ENCODE data around the gene SHC2.

SHC2 gene

DNA sequence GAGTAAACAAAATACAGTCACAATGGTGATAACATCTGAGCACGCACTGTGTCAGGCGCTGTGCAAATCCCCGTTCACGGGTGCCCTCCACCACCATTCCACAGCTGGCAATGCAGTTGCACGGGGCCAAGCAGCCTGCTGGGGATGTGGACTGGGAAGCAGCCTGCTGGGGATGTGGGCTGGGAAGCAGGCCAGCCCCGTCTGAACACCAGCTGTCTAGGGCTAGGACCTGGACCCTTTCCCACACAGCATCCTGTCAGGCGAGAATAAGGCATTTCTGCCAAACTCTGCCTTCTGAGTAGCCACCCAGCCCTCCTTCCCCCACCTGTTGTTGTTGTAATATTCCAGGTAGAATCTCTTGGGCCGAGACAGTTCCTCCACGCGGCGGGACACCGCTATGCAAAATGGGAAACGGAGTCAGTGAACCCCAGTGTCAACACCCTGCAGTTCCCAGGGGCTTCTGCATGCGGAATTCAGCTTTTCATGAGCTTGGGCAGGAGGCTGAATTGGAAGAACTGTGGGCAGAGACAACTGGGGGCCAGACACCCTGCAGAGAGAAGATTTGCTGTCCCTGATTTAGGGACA, 88.4 kb downstream of the SHC2 start:
- no peak for DNase-seq (ENCODE audit: low spot score)
- in situ Hi-C loops (cut with MboI; ENCODE audit: low sequenced_read_pairs, unreplicated experiment), result no loop called here
- TF ChIP-seq, protein P1, sequence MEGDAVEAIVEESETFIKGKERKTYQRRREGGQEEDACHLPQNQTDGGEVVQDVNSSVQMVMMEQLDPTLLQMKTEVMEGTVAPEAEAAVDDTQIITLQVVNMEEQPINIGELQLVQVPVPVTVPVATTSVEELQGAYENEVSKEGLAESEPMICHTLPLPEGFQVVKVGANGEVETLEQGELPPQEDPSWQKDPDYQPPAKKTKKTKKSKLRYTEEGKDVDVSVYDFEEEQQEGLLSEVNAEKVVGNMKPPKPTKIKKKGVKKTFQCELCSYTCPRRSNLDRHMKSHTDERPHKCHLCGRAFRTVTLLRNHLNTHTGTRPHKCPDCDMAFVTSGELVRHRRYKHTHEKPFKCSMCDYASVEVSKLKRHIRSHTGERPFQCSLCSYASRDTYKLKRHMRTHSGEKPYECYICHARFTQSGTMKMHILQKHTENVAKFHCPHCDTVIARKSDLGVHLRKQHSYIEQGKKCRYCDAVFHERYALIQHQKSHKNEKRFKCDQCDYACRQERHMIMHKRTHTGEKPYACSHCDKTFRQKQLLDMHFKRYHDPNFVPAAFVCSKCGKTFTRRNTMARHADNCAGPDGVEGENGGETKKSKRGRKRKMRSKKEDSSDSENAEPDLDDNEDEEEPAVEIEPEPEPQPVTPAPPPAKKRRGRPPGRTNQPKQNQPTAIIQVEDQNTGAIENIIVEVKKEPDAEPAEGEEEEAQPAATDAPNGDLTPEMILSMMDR (IDR thresholded peaks at IDR 0.05; ENCODE audit: borderline replicate concordance, control extremely low read depth, extremely low read depth, insufficient read depth, missing control alignments), result no peak

DNA sequence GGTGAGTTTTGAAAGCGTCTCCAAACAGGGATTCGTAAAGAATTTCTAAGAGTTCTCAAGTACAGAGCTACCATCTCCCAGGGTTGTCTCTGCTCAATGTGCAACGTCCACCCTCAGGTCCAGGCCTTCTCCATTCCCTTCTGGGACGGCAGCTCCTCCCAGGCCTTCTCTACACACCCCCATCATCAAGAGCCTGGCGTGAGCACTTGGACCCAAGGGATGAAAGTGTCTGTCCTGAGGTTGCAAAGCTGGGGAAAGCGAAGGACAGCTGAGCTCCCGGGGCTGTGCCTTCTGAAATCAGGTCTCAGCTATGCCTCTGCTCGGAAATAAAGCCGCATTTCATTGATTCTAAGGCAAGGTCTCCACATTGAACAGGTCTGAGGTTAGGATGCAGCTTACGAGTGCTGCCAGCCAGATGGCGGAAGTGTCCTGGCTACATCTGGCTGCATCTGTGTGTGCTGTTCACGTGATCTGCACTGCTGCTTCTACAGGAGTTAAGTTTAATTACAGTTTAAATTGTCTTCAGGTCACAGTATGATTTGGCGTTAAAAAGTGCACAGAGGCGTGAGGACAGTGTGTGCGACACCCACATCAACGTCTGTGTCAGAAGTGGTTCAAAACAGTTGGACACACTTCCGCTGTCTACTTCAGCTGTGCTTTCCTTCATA, 89.2 kb downstream of the SHC2 start:
- no peak for DNase-seq (ENCODE audit: low spot score)
- TF ChIP-seq, protein P1 (IDR thresholded peaks at IDR 0.05; ENCODE audit: borderline replicate concordance, control extremely low read depth, extremely low read depth, insufficient read depth, missing control alignments), result no peak
- in situ Hi-C loops (cut with MboI; ENCODE audit: low sequenced_read_pairs, unreplicated experiment), result no loop called here

DNA sequence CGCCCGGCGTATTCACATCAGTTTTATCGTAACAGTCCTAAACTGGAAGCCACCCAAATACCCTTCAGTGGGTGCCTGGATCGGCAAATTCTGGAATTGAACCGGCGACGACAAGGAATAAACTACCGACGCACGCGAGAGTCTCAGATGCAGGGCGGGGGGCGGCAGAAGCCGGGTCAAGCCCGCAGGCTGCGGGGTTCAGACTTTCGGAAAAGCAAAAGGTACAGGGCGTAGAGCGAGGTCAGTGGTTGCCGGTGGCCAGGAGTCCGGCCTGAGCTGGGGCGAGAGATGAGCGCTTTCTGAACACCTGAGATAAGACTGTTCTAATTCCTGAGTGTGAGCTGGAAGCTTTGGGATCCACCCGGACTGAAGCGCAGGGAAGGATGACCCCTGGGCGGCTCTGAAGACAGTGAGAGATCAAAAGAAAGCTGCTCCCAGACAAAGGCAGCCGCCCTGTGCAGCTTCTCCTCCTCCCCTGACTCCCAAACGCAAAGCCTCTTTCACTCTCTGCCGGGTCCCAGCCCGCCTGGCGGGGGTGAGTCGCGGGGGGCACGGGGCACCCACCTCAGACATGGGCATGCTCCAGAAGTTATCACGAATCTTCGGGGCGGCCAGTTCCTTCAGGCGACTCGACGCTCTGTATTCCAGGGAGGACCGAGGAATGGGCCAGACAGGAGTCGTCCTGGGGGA, 90.0 kb downstream of the SHC2 start:
- in situ Hi-C loops (cut with MboI; ENCODE audit: low sequenced_read_pairs, unreplicated experiment), result no loop called here
- TF ChIP-seq, protein P1 (IDR thresholded peaks at IDR 0.05; ENCODE audit: borderline replicate concordance, control extremely low read depth, extremely low read depth, insufficient read depth, missing control alignments), result no peak
- DNase-seq (ENCODE audit: low spot score), result no peak

DNA sequence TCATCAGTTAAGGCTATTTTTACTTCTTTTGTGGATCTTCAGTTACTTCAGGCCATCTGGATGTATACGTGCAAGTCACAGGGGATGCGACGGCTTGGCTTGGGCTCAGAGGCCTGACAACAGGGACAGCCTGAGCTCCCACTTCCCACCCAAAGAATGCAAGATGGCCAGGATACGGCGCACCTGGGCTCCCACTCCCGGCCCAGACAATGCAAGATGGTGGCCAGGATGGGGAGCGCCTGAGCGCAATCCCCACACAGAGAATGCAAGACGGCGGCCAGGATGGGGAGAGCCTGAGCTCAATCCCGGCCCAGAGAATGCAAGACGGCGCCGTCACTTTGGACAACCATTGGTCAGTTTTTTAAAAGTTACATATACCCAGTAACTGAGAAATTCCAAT, 91.0 kb downstream of the SHC2 start:
- in situ Hi-C loops (cut with MboI; ENCODE audit: low sequenced_read_pairs, unreplicated experiment), result no loop called here
- DNase-seq (ENCODE audit: low spot score), result no peak
- TF ChIP-seq, protein P1 (IDR thresholded peaks at IDR 0.05; ENCODE audit: borderline replicate concordance, control extremely low read depth, extremely low read depth, insufficient read depth, missing control alignments), result no peak

- in situ Hi-C loops (cut with MboI; ENCODE audit: low sequenced_read_pairs, unreplicated experiment), result no loop called here
- no peak for DNase-seq (ENCODE audit: low spot score)
- TF ChIP-seq, protein P1 (IDR thresholded peaks at IDR 0.05; ENCODE audit: borderline replicate concordance, control extremely low read depth, extremely low read depth, insufficient read depth, missing control alignments), result no peak
Measured at GRCh38 chr19:369256-369655, 91.6 kb downstream of the SHC2 start.

GRCh38 chr19:368630-369024, 92.2 kb downstream of the SHC2 start:
- TF ChIP-seq, protein P1 (IDR thresholded peaks at IDR 0.05; ENCODE audit: borderline replicate concordance, control extremely low read depth, extremely low read depth, insufficient read depth, missing control alignments), result no peak
- DNase-seq (ENCODE audit: low spot score), result no peak
- in situ Hi-C loops (cut with MboI; ENCODE audit: low sequenced_read_pairs, unreplicated experiment), result no loop called here

Data from GM13976 (cell line).